Stomach (tissue), 4 donors: ENCODE results near the gene UFSP1.

ENCODE experiments used
- EP300 ChIP-seq: sonication (generic); formaldehyde crosslinking; IDR thresholded peaks from one replicate; pipeline ENCODE4 v1.6.1; 2017; ENCODE audit warnings: antibody characterized with exemption
- POLR2A ChIP-seq, 4 donors: fragments of 450-650 bp; IDR thresholded peaks; one replicate each; pipeline ENCODE4 v1.6.1; 2016; ENCODE audit warnings: antibody characterized with exemption in 4 of 4, control low read depth in 2 of 4, mild to moderate bottlenecking in 1 of 4, moderate library complexity in 1 of 4
- POLR2AphosphoS5 ChIP-seq, 3 donors: sonication (generic); formaldehyde crosslinking; IDR thresholded peaks; one replicate each; pipeline ENCODE4 v1.6.1; 2016; ENCODE audit warnings: antibody characterized with exemption in 3 of 3
- TF ChIP-seq, protein P1 (sequence below), 7 experiments: fragments of 450-650 bp in 4 of 7; fragments of 200-600 bp in 3 of 7; sonication (generic) in 3 of 7; IDR thresholded peaks; one replicate each; pipeline ENCODE4 v1.5.1; 2016 to 2019; ENCODE audit warnings: antibody characterized with exemption in 7 of 7, control low read depth in 2 of 7, mild to moderate bottlenecking in 1 of 7

DNA sequence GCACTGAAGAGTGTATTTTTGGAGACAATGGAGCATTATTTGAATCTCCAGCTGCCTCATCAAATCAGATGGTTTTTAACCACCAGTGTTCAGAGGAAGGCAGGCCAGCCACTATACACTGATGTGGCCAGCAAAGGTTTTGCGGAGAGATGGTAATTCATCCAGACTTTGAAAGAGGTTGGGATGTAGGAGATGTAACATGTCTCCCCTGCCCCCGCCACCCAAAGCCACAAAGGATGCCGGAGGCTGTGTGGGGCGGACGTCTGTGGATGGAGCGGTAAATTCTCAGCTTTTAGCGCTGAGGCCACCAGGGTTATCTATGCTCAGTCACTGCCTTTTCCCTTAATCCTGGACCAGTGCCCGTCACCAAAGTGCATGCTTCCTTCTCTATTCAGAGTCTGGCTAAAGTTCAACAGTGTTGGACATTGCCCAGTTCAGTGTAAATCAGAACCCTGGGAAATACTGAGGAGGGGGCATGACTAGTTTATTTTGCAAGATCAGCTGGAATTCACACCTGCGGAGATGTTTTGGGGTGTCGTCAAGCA is 26.0 kb downstream of the UFSP1 start:
- TF ChIP-seq, protein P1, sequence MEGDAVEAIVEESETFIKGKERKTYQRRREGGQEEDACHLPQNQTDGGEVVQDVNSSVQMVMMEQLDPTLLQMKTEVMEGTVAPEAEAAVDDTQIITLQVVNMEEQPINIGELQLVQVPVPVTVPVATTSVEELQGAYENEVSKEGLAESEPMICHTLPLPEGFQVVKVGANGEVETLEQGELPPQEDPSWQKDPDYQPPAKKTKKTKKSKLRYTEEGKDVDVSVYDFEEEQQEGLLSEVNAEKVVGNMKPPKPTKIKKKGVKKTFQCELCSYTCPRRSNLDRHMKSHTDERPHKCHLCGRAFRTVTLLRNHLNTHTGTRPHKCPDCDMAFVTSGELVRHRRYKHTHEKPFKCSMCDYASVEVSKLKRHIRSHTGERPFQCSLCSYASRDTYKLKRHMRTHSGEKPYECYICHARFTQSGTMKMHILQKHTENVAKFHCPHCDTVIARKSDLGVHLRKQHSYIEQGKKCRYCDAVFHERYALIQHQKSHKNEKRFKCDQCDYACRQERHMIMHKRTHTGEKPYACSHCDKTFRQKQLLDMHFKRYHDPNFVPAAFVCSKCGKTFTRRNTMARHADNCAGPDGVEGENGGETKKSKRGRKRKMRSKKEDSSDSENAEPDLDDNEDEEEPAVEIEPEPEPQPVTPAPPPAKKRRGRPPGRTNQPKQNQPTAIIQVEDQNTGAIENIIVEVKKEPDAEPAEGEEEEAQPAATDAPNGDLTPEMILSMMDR (IDR thresholded peaks at IDR 0.05) = no peak
- TF ChIP-seq POLR2AphosphoS5 (IDR thresholded peaks at IDR 0.05) (no peak), POLR2A (IDR thresholded peaks at IDR 0.05) (no peak), EP300 (no peak)
